CD4-positive, alpha-beta T cell treated with Interferon gamma for 1 hour (primary cell): ENCODE results near the gene NR4A3.
"Not testable (repeated sequence)": the region's sequence is repeated elsewhere in the genome, so short reads cannot be mapped to it uniquely, and the experiment has no call there.

Experiments used
- DNase-seq: peaks from one replicate; pipeline ENCODE4 v3.0.0-alpha.2; 2020

The NR4A3 gene

GRCh38 chr9:99835581-99835980 is 13.9 kb downstream of the NR4A3 start:
- no peak for DNase-seq

- DNase-seq: no peak
Measured at GRCh38 chr9:99840072-99840471, 18.4 kb downstream of the NR4A3 start.

GRCh38 chr9:99845063-99845462 is 23.4 kb downstream of the NR4A3 start:
- DNase-seq: no peak

GRCh38 chr9:99848447-99848846 is 26.8 kb downstream of the NR4A3 start:
- no peak for DNase-seq

- no peak for DNase-seq
Measured at GRCh38 chr9:99850736-99851499, 29.2 kb downstream of the NR4A3 start.

GRCh38 chr9:99851500-99851822 is 29.8 kb downstream of the NR4A3 start:
- peak; percentile 37 for DNase-seq

GRCh38 chr9:99852617-99853016 is 30.9 kb downstream of the NR4A3 start:
- DNase-seq: no peak

- no peak for DNase-seq
Measured at GRCh38 chr9:99855467-99856176, 33.9 kb downstream of the NR4A3 start.

- DNase-seq: not testable (repeated sequence)
Measured at GRCh38 chr9:99857576-99857975, 35.9 kb downstream of the NR4A3 start.

- DNase-seq: no peak
Measured at GRCh38 chr9:99858087-99858486, 36.4 kb downstream of the NR4A3 start.

- DNase-seq: no peak
Measured at GRCh38 chr9:99859243-99859980, 37.7 kb downstream of the NR4A3 start.

- DNase-seq: no peak
Measured at GRCh38 chr9:99860266-99860665, 38.6 kb downstream of the NR4A3 start.

GRCh38 chr9:99863955-99864354 is 42.3 kb downstream of the NR4A3 start:
- DNase-seq: no peak

GRCh38 chr9:99866398-99866797 is 44.7 kb downstream of the NR4A3 start:
- no peak for DNase-seq

- DNase-seq: no peak
Measured at GRCh38 chr9:99867536-99867935, 45.9 kb downstream of the NR4A3 start.

GRCh38 chr9:99867968-99868367 is 46.3 kb downstream of the NR4A3 start:
- DNase-seq: no peak

GRCh38 chr9:99868845-99869244 is 47.2 kb downstream of the NR4A3 start:
- no peak for DNase-seq

- DNase-seq: no peak
Measured at GRCh38 chr9:99870126-99870525, 48.4 kb downstream of the NR4A3 start.

GRCh38 chr9:99873531-99873930 is 51.8 kb downstream of the NR4A3 start:
- DNase-seq: no peak

- DNase-seq: no peak
Measured at GRCh38 chr9:99873943-99874584, 52.4 kb downstream of the NR4A3 start.

- DNase-seq: no peak
Measured at GRCh38 chr9:99876190-99876589, 54.5 kb downstream of the NR4A3 start.

- no peak for DNase-seq
Measured at GRCh38 chr9:99878651-99879050, 57.0 kb downstream of the NR4A3 start.

GRCh38 chr9:99881769-99882168 is 60.1 kb downstream of the NR4A3 start:
- no peak for DNase-seq
